Mononuclear cell (primary cell): ENCODE measurements around the gene SURF6. TPM values are rescaled to one million over a fixed set of nuclear protein-coding genes. Genes with fewer than 3 reads are reported as not detected.

Experiments
- total RNA-seq: library from RNA; depleted of rRNA; stranded (reverse); fragments of >200 nt; gene quantifications from one replicate; pipeline ENCODE4 v1.2.3, GENCODE V29; 2012

The SURF6 gene
- total RNA-seq, 1 donor, result 4.8 TPM

Other genes starting within 250 kb of the SURF6 start
- gene RALGDS, start 214.9 kb downstream of the SURF6 start, total RNA-seq, result 59.0 TPM
- 5.6 TPM for gene GBGT1, start 172.3 kb downstream of the SURF6 start, total RNA-seq
- not detected for gene OBP2B, start 126.9 kb downstream of the SURF6 start, total RNA-seq
- gene ABO, start 61.0 kb downstream of the SURF6 start, total RNA-seq, result 4.5 TPM
- gene MED22, start 11.9 kb upstream of the SURF6 start, total RNA-seq, result 11.4 TPM
- 2,463 TPM for gene RPL7A, start 12.0 kb upstream of the SURF6 start, total RNA-seq
- 26.4 TPM for gene SURF1, start 20.3 kb upstream of the SURF6 start, total RNA-seq
- gene SURF2, start 20.4 kb upstream of the SURF6 start, total RNA-seq, result 9.0 TPM
- 82.2 TPM for gene SURF4, start 39.9 kb upstream of the SURF6 start, total RNA-seq
- gene STKLD1, start 40.2 kb upstream of the SURF6 start, total RNA-seq, result 0.10 TPM
- 9.0 TPM for gene REXO4, start 81.8 kb upstream of the SURF6 start, total RNA-seq
- gene ADAMTS13, start 86.2 kb upstream of the SURF6 start, total RNA-seq, result 0.42 TPM
- 2.3 TPM for gene CACFD1, start 123.8 kb upstream of the SURF6 start, total RNA-seq
- gene SLC2A6, start 142.9 kb upstream of the SURF6 start, total RNA-seq, result 23.3 TPM
- not detected for gene MYMK, start 188.8 kb upstream of the SURF6 start, total RNA-seq
- 0.10 TPM for gene ADAMTSL2, start 198.5 kb upstream of the SURF6 start, total RNA-seq